Measurements from ENCODE around the gene CADM1. TPM values are rescaled to one million over a fixed set of nuclear protein-coding genes. Genes with fewer than 3 reads are reported as not detected.

The CADM1 gene
- total and polyA plus RNA-seq, 4 donors: 13.0 to 40.6 (median 28.9) TPM

GRCh38 chr11:115198321-115198741, 305.9 kb downstream of the CADM1 start:
- WGBS: 91% methylated on average over 9 of the region's 9 CpGs
- H3K4me3 ChIP-seq (ENCODE audit: low read depth in 1 of 3, low read length in 3 of 3): no peak overlapping the region
- peaks cover 0 to 4% (median 2%) of the 10 kb centered on the region in 4 donors for H3K36me3 ChIP-seq (ENCODE audit: control insufficient read depth in 4 of 4, insufficient read depth in 3 of 4, low read depth in 1 of 4, low read length in 3 of 4)
- TF ChIP-seq MAX (IDR thresholded peaks at IDR 0.05): no peak
- no peak for TF ChIP-seq YY1 (IDR thresholded peaks at IDR 0.05)
- TF ChIP-seq ATF3 (IDR thresholded peaks at IDR 0.05): no peak
- no peak for TF ChIP-seq ZBTB33 (IDR thresholded peaks at IDR 0.05)
- no peak for TF ChIP-seq GABPA (IDR thresholded peaks at IDR 0.05 in 1 of 2, conservative IDR thresholded peaks at IDR 0.05 in 1 of 2)
- TF ChIP-seq TAF1 (conservative IDR thresholded peaks at IDR 0.05): no peak
- no peak for TF ChIP-seq NR2F2 (IDR thresholded peaks at IDR 0.05)
- TF ChIP-seq CTCF (IDR thresholded peaks at IDR 0.05; ENCODE audit: low read depth, low read length, missing input control): no peak
- no peak for TF ChIP-seq JUND (IDR thresholded peaks at IDR 0.05)
- no peak for TF ChIP-seq HNF4A (conservative IDR thresholded peaks at IDR 0.05)
- TF ChIP-seq HNF4G (IDR thresholded peaks at IDR 0.05): no peak
- TF ChIP-seq EGR1 (IDR thresholded peaks at IDR 0.05; ENCODE audit: low read depth in 2 of 2): no peak
- TF ChIP-seq SP1 (IDR thresholded peaks at IDR 0.05): no peak
- TF ChIP-seq FOXA1 (IDR thresholded peaks at IDR 0.05): no peak
- no peak for TF ChIP-seq RXRA (IDR thresholded peaks at IDR 0.05)
- TF ChIP-seq REST (IDR thresholded peaks at IDR 0.05): no peak
- DNase-seq (ENCODE audit: low spot score): no peak
- no peaks in the 10 kb centered on the region for H3K4me1 ChIP-seq (ENCODE audit: control insufficient read depth in 4 of 4, insufficient read depth in 4 of 4, low read length in 3 of 4)
- no peaks in the 10 kb centered on the region for H3K27me3 ChIP-seq (ENCODE audit: control insufficient read depth in 4 of 4, insufficient read depth in 4 of 4, low read length in 3 of 4)
- no peak overlapping the region for H3K27ac ChIP-seq (ENCODE audit: low read depth in 1 of 2, low read length in 2 of 2)
- H3K9ac ChIP-seq (ENCODE audit: low read depth in 1 of 2, low read length in 2 of 2): no peak overlapping the region
- no peaks in the 10 kb centered on the region for H3K9me3 ChIP-seq (ENCODE audit: control insufficient read depth in 4 of 4, low read length in 3 of 4)

GRCh38 chr11:115197433-115197832, 306.8 kb downstream of the CADM1 start:
- no peaks in the 10 kb centered on the region for H3K4me1 ChIP-seq (ENCODE audit: control insufficient read depth in 4 of 4, insufficient read depth in 4 of 4, low read length in 3 of 4)
- H3K9me3 ChIP-seq (ENCODE audit: control insufficient read depth in 4 of 4, low read length in 3 of 4): no peaks in the 10 kb centered on the region
- H3K4me3 ChIP-seq (ENCODE audit: low read depth in 1 of 3, low read length in 3 of 3): no peak overlapping the region
- H3K9ac ChIP-seq (ENCODE audit: low read depth in 1 of 2, low read length in 2 of 2): no peak overlapping the region
- 82% methylated on average over 1 of the region's 1 CpG for WGBS
- no peaks in the 10 kb centered on the region for H3K27me3 ChIP-seq (ENCODE audit: control insufficient read depth in 4 of 4, insufficient read depth in 4 of 4, low read length in 3 of 4)
- no peak overlapping the region for H3K27ac ChIP-seq (ENCODE audit: low read depth in 1 of 2, low read length in 2 of 2)
- peaks cover 0 to 4% (median 1%) of the 10 kb centered on the region in 4 donors for H3K36me3 ChIP-seq (ENCODE audit: control insufficient read depth in 4 of 4, insufficient read depth in 3 of 4, low read depth in 1 of 4, low read length in 3 of 4)
- DNase-seq (ENCODE audit: low spot score): no peak
- TF ChIP-seq ATF3 (IDR thresholded peaks at IDR 0.05) (no peak), CTCF (IDR thresholded peaks at IDR 0.05; ENCODE audit: low read depth, low read length, missing input control) (no peak), HNF4G (IDR thresholded peaks at IDR 0.05) (no peak), ZBTB33 (IDR thresholded peaks at IDR 0.05) (no peak), HNF4A (conservative IDR thresholded peaks at IDR 0.05) (no peak), FOXA1 (IDR thresholded peaks at IDR 0.05) (no peak), JUND (IDR thresholded peaks at IDR 0.05) (no peak), TAF1 (conservative IDR thresholded peaks at IDR 0.05) (no peak), SP1 (IDR thresholded peaks at IDR 0.05) (no peak), NR2F2 (IDR thresholded peaks at IDR 0.05) (no peak), FOXA2 (IDR thresholded peaks at IDR 0.05) (no peak)

Measured in liver (tissue), 9 donors.